Panc1 (cell line): Measurements from ENCODE around the gene WDR82.

ENCODE experiments used
- CTCF ChIP-seq: fragments of 450-650 bp; IDR thresholded peaks from 2 replicates; pipeline ENCODE4 v1.5.1; 2017; ENCODE audit warnings: mild to moderate bottlenecking
- POLR2AphosphoS5 ChIP-seq: IDR thresholded peaks from 2 replicates; pipeline ENCODE4 v1.6.1; 2012; ENCODE audit warnings: mild to moderate bottlenecking, low read depth, low read length, moderate library complexity
- SIN3A ChIP-seq: IDR thresholded peaks from 2 replicates; pipeline ENCODE4 v1.6.1; 2012; ENCODE audit warnings: low read depth, mild to moderate bottlenecking, low read length, moderate library complexity, borderline replicate concordance; ENCODE audit not compliant: insufficient read depth

- TF ChIP-seq CTCF (no peak), POLR2AphosphoS5 (no peak), SIN3A (no peak; the same call in 1 of the 2 replicates)
These were observed 1.1 kb downstream of the WDR82 start for GRCh38 chr3:52277071-52277964.
